Measurements from ENCODE around the gene ETNK2. TPM values are rescaled to one million over a fixed set of nuclear protein-coding genes. Genes with fewer than 3 reads are reported as not detected.

Gene ETNK2
- total RNA-seq, 6 experiments from 2014 or later, result 30.9 to 231 (median 98.9) TPM

DNA sequence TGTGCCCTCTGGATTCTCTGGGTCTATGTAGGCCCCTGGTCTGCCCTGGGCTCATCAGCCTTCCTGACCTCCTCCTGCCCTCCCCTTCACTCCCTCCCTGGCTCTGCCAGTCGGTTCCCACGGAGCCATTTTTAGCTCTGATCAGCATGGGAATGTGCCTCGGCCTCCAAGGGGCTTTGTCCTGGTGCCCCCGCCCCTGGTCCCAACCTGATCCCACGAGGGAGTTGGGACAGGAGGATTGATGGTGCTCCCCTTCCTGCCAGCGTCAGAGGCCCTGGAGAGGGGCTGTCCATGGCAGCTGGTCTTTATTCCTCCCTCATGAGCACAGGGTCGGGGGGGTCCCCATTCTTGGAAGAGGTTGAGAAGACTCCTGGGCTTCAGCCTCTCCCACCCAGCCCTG is 24.9 kb downstream of the ETNK2 start:
- Histone ChIP-seq H3K4me1 (peaks cover 0 to 41% (median 20%) of the 10 kb centered on the region in 4 donors), H3K4me3 (no peak overlapping the region), H3K9me3 (no peaks in the 10 kb centered on the region), H3K27me3 (no peaks in the 10 kb centered on the region), H3K36me3 (peaks cover 0 to 26% (median 10%) of the 10 kb centered on the region in 4 donors), H3K27ac (no peak overlapping the region)
- intact Hi-C loops (cut with DNase I), result loop anchor here (5.0 to 10.0 kb wide), 4 partner anchors 45 to 260 kb away; partner anchors contain the start of gene SOX13 (in 1 of the 2)
- DNase-seq (no peak), ATAC-seq (no peak)
- TF ChIP-seq, protein P1, sequence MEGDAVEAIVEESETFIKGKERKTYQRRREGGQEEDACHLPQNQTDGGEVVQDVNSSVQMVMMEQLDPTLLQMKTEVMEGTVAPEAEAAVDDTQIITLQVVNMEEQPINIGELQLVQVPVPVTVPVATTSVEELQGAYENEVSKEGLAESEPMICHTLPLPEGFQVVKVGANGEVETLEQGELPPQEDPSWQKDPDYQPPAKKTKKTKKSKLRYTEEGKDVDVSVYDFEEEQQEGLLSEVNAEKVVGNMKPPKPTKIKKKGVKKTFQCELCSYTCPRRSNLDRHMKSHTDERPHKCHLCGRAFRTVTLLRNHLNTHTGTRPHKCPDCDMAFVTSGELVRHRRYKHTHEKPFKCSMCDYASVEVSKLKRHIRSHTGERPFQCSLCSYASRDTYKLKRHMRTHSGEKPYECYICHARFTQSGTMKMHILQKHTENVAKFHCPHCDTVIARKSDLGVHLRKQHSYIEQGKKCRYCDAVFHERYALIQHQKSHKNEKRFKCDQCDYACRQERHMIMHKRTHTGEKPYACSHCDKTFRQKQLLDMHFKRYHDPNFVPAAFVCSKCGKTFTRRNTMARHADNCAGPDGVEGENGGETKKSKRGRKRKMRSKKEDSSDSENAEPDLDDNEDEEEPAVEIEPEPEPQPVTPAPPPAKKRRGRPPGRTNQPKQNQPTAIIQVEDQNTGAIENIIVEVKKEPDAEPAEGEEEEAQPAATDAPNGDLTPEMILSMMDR (IDR thresholded peaks at IDR 0.05), result no peak
- no peak for TF ChIP-seq POLR2A (IDR thresholded peaks at IDR 0.05)
- 27% methylated on average over 6 of the region's 7 CpGs for WGBS (ENCODE audit: insufficient coverage, low coverage, low lambda C conversion rate, missing lambda C conversion rate)

DNA sequence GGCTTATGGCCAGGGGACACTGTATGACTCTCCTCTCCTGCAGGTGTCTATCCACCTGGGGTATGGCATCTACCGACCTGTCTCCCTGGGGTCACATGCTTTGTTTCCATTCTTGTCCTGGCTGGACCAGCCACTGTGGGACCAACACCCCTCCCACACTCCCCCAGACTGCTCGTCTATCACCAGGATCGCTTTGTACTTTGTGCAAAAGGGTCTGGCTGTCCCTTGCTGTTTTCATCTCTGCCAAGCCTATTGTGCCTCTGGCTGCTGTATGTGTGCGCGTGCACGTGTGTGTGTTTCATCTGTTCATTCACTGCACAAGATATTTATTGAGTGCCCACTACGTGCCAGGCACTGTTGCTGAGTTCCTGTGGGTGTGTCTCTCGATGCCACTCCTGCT is 25.5 kb downstream of the ETNK2 start:
- no peak for ATAC-seq
- 40% methylated on average over 6 of the region's 8 CpGs for WGBS (ENCODE audit: insufficient coverage, low coverage, low lambda C conversion rate, missing lambda C conversion rate)
- intact Hi-C loops (cut with DNase I), result loop anchor here (5.0 to 10.0 kb wide), 4 partner anchors 44 to 259 kb away; partner anchors contain the start of gene SOX13 (in 1 of the 2)
- H3K36me3 ChIP-seq, result peaks cover 0 to 29% (median 9%) of the 10 kb centered on the region in 4 donors
- peaks cover 0 to 36% (median 18%) of the 10 kb centered on the region in 4 donors for H3K4me1 ChIP-seq
- H3K27me3 ChIP-seq, result no peaks in the 10 kb centered on the region
- no peak overlapping the region for H3K27ac ChIP-seq
- H3K4me3 ChIP-seq, result no peak overlapping the region
- TF ChIP-seq, protein P1 (IDR thresholded peaks at IDR 0.05), result no peak
- TF ChIP-seq POLR2A (IDR thresholded peaks at IDR 0.05), result no peak
- DNase-seq, result no peak
- H3K9me3 ChIP-seq, result no peaks in the 10 kb centered on the region

DNA sequence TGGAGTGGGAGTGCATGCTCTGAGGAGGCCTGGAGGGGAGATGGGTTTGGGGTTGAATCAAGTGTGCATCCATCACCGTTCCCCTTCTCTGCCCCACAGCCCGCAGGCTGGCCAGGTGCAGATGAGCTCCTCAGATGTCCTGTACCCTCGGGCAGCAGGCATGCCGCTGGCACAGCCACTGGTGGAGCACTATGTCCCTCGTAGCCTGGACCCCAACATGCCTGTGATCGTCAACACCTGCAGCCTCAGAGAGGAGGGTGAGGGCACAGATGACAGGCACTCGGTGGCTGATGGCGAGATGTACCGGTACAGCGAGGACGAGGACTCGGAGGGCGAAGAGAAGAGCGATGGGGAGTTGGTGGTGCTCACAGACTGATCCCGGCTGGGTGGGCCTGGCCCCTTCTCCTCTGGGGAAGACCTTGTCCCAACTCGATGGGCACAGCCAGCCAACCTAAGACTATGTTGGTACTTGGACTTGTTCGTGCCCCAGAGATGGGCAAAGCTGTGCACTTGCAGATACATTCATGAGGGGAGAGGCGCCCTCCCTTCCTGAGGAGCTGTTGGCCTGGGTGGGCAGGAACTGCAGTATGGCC is 26.0 kb downstream of the ETNK2 start:
- intact Hi-C loops (cut with DNase I), result loop anchor here (5.0 to 10.0 kb wide), 4 partner anchors 44 to 259 kb away; partner anchors contain the start of gene SOX13 (in 1 of the 2)
- Histone ChIP-seq H3K9me3 (no peaks in the 10 kb centered on the region), H3K4me3 (no peak overlapping the region), H3K27ac (no peak overlapping the region), H3K4me1 (peaks cover 0 to 30% (median 15%) of the 10 kb centered on the region in 4 donors), H3K27me3 (no peaks in the 10 kb centered on the region), H3K36me3 (peaks cover 0 to 29% (median 9%) of the 10 kb centered on the region in 4 donors)
- TF ChIP-seq POLR2A (IDR thresholded peaks at IDR 0.05), result no peak
- TF ChIP-seq, protein P1 (IDR thresholded peaks at IDR 0.05), result no peak
- 88% methylated on average over 3 of the region's 18 CpGs for WGBS (ENCODE audit: insufficient coverage, low coverage, low lambda C conversion rate, missing lambda C conversion rate)
- ATAC-seq (no peak), DNase-seq (no peak)

DNA sequence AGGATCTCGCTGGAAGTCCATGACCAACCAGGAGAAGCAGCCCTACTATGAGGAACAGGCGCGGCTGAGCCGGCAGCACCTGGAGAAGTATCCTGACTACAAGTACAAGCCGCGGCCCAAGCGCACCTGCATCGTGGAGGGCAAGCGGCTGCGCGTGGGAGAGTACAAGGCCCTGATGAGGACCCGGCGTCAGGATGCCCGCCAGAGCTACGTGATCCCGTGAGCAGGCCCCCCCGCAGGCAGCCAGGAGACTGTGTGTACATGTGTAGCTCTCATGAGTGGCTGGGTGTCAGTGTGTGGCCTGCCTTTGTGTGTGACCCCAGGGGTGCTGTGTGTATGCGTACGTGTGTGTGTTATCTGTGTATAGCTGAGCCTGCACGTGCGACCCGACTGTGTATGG is 27.2 kb downstream of the ETNK2 start:
- peaks cover 0 to 22% (median 10%) of the 10 kb centered on the region in 4 donors for H3K4me1 ChIP-seq
- TF ChIP-seq, protein P1 (IDR thresholded peaks at IDR 0.05), result no peak
- no peak for TF ChIP-seq POLR2A (IDR thresholded peaks at IDR 0.05)
- no peaks in the 10 kb centered on the region for H3K27me3 ChIP-seq
- H3K9me3 ChIP-seq, result no peaks in the 10 kb centered on the region
- no peak overlapping the region for H3K4me3 ChIP-seq
- no peak for ATAC-seq
- no peak overlapping the region for H3K27ac ChIP-seq
- no peak for DNase-seq
- 86% methylated on average over 5 of the region's 22 CpGs for WGBS (ENCODE audit: insufficient coverage, low coverage, low lambda C conversion rate, missing lambda C conversion rate)
- intact Hi-C loops (cut with DNase I), result loop anchor here (5.0 to 10.0 kb wide), 4 partner anchors 42 to 257 kb away; partner anchors contain the start of gene SOX13 (in 1 of the 2)
- H3K36me3 ChIP-seq, result peaks cover 0 to 29% (median 9%) of the 10 kb centered on the region in 4 donors

Measured in right lobe of liver (tissue), 6 donors.